ENCODE measurements around the gene COX6A2. TPM values are rescaled to one million over a fixed set of nuclear protein-coding genes. Genes with fewer than 3 reads are reported as not detected.

COX6A2 gene
- total RNA-seq, 1 experiment from 2014 or later, result not detected

GRCh38 chr16:31429796-31430195 lies 1.6 kb upstream of the COX6A2 start:
- no peak for TF ChIP-seq ZNF121 (CRISPR knock-in tag; IDR thresholded peaks at IDR 0.05)
- no peak for TF ChIP-seq GABPB1 (CRISPR knock-in tag; IDR thresholded peaks at IDR 0.05)
- no peak for TF ChIP-seq ZBTB43 (CRISPR knock-in tag; IDR thresholded peaks at IDR 0.05)
- no peak for TF ChIP-seq ZNF232 (CRISPR knock-in tag; IDR thresholded peaks at IDR 0.05)
- TF ChIP-seq ATF3 (CRISPR knock-in tag; conservative IDR thresholded peaks at IDR 0.05), result no peak
- TF ChIP-seq RORB (CRISPR knock-in tag; IDR thresholded peaks at IDR 0.05), result no peak
- no peak for TF ChIP-seq ZNF219 (CRISPR knock-in tag; IDR thresholded peaks at IDR 0.05; ENCODE audit: borderline replicate concordance)
- no peak for TF ChIP-seq EMX1 (CRISPR knock-in tag; IDR thresholded peaks at IDR 0.05)
- no peak for TF ChIP-seq CREM (CRISPR knock-in tag; IDR thresholded peaks at IDR 0.05)
- TF ChIP-seq NR2C2 (CRISPR knock-in tag; IDR thresholded peaks at IDR 0.05), result no peak
- TF ChIP-seq TP53 (CRISPR knock-in tag; IDR thresholded peaks at IDR 0.05), result no peak
- TF ChIP-seq MAX (CRISPR knock-in tag; IDR thresholded peaks at IDR 0.05), result no peak
- TF ChIP-seq ATF6 (CRISPR knock-in tag; IDR thresholded peaks at IDR 0.05), result no peak
- no peak for TF ChIP-seq E2F4 (CRISPR knock-in tag; IDR thresholded peaks at IDR 0.05; ENCODE audit: borderline replicate concordance, low read depth)
- TF ChIP-seq TEAD1 (CRISPR knock-in tag; IDR thresholded peaks at IDR 0.05), result no peak
- no peak for TF ChIP-seq E2F5 (CRISPR knock-in tag; IDR thresholded peaks at IDR 0.05)
- no peak for TF ChIP-seq ZSCAN18 (CRISPR knock-in tag; IDR thresholded peaks at IDR 0.05)
- TF ChIP-seq ZNF396 (CRISPR knock-in tag; IDR thresholded peaks at IDR 0.05; ENCODE audit: borderline replicate concordance), result no peak
- TF ChIP-seq TEAD4 (CRISPR knock-in tag; IDR thresholded peaks at IDR 0.05), result no peak
- no peak for DNase-seq (ENCODE audit: low spot score)
- no peak overlapping the region for H3K27ac Mint-ChIP-seq
- no peak for ATAC-seq
- 0 out of 2 replicates have a peak, but pooled peaks cover 2% of the 10 kb centered on the region for H3K4me1 Mint-ChIP-seq
- no peak overlapping the region for H3K4me3 Mint-ChIP-seq
- CTCF ChIA-PET, result interaction anchor here (1.0 to 2.3 kb wide), 6 partner anchors 13 to 445 kb away, joined by 3 to 7 read pairs (median 4); partner anchors contain the start of genes HSD3B7 and ZNF843
- no peaks in the 10 kb centered on the region; the same call in 1 of the 2 replicates for H3K36me3 Mint-ChIP-seq
- peaks cover 46% of the 10 kb centered on the region for H3K27me3 Mint-ChIP-seq (ENCODE audit: low read depth)
- POLR2A ChIA-PET, result no interaction called here
- no peaks in the 10 kb centered on the region for H3K9me3 Mint-ChIP-seq

GRCh38 chr16:31429314-31429713 lies 1.2 kb upstream of the COX6A2 start:
- no peak for ATAC-seq
- Mint-ChIP-seq H3K27ac (no peak overlapping the region), H3K4me3 (no peak overlapping the region), H3K36me3 (no peaks in the 10 kb centered on the region; the same call in 1 of the 2 replicates), H3K27me3 (ENCODE audit: low read depth) (peaks cover 51% of the 10 kb centered on the region), H3K9me3 (no peaks in the 10 kb centered on the region), H3K4me1 (0 out of 2 replicates have a peak, but pooled peaks cover 2% of the 10 kb centered on the region)
- POLR2A ChIA-PET, result no interaction called here
- DNase-seq (ENCODE audit: low spot score), result no peak
- CTCF ChIA-PET, result interaction anchor here (1.9 to 2.3 kb wide), 3 partner anchors 13 to 47 kb away, joined by 6 to 7 read pairs (median 7); partner anchors contain the start of gene ZNF843
- TF ChIP-seq CDX4 (CRISPR knock-in tag; IDR thresholded peaks at IDR 0.05; ENCODE audit: borderline replicate concordance) (no peak), OVOL2 (CRISPR knock-in tag; IDR thresholded peaks at IDR 0.05; ENCODE audit: borderline replicate concordance) (no peak), STAT6 (CRISPR knock-in tag; conservative IDR thresholded peaks at IDR 0.05; ENCODE audit: low read depth) (no peak), CTCF (IDR thresholded peaks at IDR 0.05) (no peak)
